ENCODE results near the gene TDRD15. TPM values are rescaled to one million over a fixed set of nuclear protein-coding genes. Genes with fewer than 3 reads are reported as not detected.

TDRD15 gene
- total and polyA plus RNA-seq, 2 of the 13 experiments (the other 11 are each of a cell fraction or from before 2014, with no cell fraction given) = 0.12 to 0.29 TPM

GRCh38 chr2:21155365-21156136 is 31.8 kb downstream of the TDRD15 start (continued):
- TF ChIP-seq FOXC1 (CRISPR knock-in tag; IDR thresholded peaks at IDR 0.05; ENCODE audit: borderline replicate concordance) = no peak
- TF ChIP-seq ZSCAN12 (CRISPR knock-in tag; IDR thresholded peaks at IDR 0.05) = no peak
- no peak for TF ChIP-seq NFIB (CRISPR knock-in tag; IDR thresholded peaks at IDR 0.05; ENCODE audit: borderline replicate concordance)
- no peak for TF ChIP-seq ATM (IDR thresholded peaks at IDR 0.05; ENCODE audit: borderline replicate concordance)
- no peak for TF ChIP-seq ZNF570 (CRISPR knock-in tag; IDR thresholded peaks at IDR 0.05; ENCODE audit: borderline replicate concordance)
- TF ChIP-seq ZNF318 (CRISPR knock-in tag; IDR thresholded peaks at IDR 0.05) = no peak
- no peak for TF ChIP-seq ZBTB7A (CRISPR knock-in tag; IDR thresholded peaks at IDR 0.05)
- TF ChIP-seq, protein P1, sequence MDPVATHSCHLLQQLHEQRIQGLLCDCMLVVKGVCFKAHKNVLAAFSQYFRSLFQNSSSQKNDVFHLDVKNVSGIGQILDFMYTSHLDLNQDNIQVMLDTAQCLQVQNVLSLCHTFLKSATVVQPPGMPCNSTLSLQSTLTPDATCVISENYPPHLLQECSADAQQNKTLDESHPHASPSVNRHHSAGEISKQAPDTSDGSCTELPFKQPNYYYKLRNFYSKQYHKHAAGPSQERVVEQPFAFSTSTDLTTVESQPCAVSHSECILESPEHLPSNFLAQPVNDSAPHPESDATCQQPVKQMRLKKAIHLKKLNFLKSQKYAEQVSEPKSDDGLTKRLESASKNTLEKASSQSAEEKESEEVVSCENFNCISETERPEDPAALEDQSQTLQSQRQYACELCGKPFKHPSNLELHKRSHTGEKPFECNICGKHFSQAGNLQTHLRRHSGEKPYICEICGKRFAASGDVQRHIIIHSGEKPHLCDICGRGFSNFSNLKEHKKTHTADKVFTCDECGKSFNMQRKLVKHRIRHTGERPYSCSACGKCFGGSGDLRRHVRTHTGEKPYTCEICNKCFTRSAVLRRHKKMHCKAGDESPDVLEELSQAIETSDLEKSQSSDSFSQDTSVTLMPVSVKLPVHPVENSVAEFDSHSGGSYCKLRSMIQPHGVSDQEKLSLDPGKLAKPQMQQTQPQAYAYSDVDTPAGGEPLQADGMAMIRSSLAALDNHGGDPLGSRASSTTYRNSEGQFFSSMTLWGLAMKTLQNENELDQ (CRISPR knock-in tag; IDR thresholded peaks at IDR 0.05; ENCODE audit: borderline replicate concordance) = no peak
- TF ChIP-seq MXD4 (CRISPR knock-in tag; IDR thresholded peaks at IDR 0.05) = peak; percentile 79; the same call in 1 of the 2 replicates
- no peak for TF ChIP-seq IKZF1 (IDR thresholded peaks at IDR 0.05)
- TF ChIP-seq ZBTB26 (CRISPR knock-in tag; IDR thresholded peaks at IDR 0.05; ENCODE audit: borderline replicate concordance) = no peak
- no peak for TF ChIP-seq TOPORS (CRISPR knock-in tag; IDR thresholded peaks at IDR 0.05)
- no peak for TF ChIP-seq ELF1 (CRISPR knock-in tag; IDR thresholded peaks at IDR 0.05)
- TF ChIP-seq MBD4 (IDR thresholded peaks at IDR 0.05; ENCODE audit: borderline replicate concordance, low read length) = no peak; the same call in 1 of the 2 replicates
- TF ChIP-seq ZNF3 (CRISPR knock-in tag; IDR thresholded peaks at IDR 0.05) = no peak
- peak; percentile 68; the same call in 1 of the 2 replicates for TF ChIP-seq ZMYM4 (CRISPR knock-in tag; IDR thresholded peaks at IDR 0.05)

Measured in HepG2 (cell line).